Epithelial cell of esophagus (primary cell): ENCODE measurements around the gene PRTFDC1.
"Not testable (repeated sequence)": the region's sequence is repeated elsewhere in the genome, so short reads cannot be mapped to it uniquely, and the experiment has no call there.

Source experiments
- DNase-seq: peaks from one replicate; pipeline ENCODE4 v3.0.0; 2010; ENCODE audit warnings: low read depth
- H3K4me3 ChIP-seq: 2 replicates; pipeline ENCODE4 v1.5.1; 2011; ENCODE audit warnings: mild to moderate bottlenecking, low read length, control low read depth
- CTCF ChIP-seq: IDR thresholded peaks from 2 replicates; pipeline ENCODE4 v1.5.1; 2011; ENCODE audit warnings: low read depth, mild to moderate bottlenecking, low read length, control low read depth, inconsistent platforms; ENCODE audit not compliant: insufficient read depth; ENCODE audit errors: missing control alignments

The PRTFDC1 gene

GRCh38 chr10:24958721-24959381 is 6.4 kb upstream of the PRTFDC1 start:
- no peak overlapping the region for H3K4me3 ChIP-seq
- DNase-seq: no peak
- TF ChIP-seq CTCF: no peak

- no peak for TF ChIP-seq CTCF
- DNase-seq: peak; percentile 86
- no peak overlapping the region for H3K4me3 ChIP-seq
These were observed 5.8 kb upstream of the PRTFDC1 start for GRCh38 chr10:24958091-24958720.

GRCh38 chr10:24957624-24958051 is 5.2 kb upstream of the PRTFDC1 start:
- DNase-seq: peak; percentile 46
- not testable (repeated sequence) for H3K4me3 ChIP-seq

- TF ChIP-seq CTCF: no peak
- H3K4me3 ChIP-seq: no peak overlapping the region
- DNase-seq: no peak
These were observed 1.3 kb upstream of the PRTFDC1 start for GRCh38 chr10:24953675-24954074.

- TF ChIP-seq CTCF: no peak
- peak; percentile 54 for DNase-seq
- H3K4me3 ChIP-seq: peak overlapping the region; percentile 37
These were observed 570 bp upstream of the PRTFDC1 start for GRCh38 chr10:24952707-24953645.

GRCh38 chr10:24951201-24952142 is 934 bp downstream of the PRTFDC1 start:
- no peak for DNase-seq
- TF ChIP-seq CTCF: no peak
- H3K4me3 ChIP-seq: peak overlapping the region; percentile 45
